ENCODE results near the gene RIMBP3B. TPM values are rescaled to one million over a fixed set of nuclear protein-coding genes. Genes with fewer than 3 reads are reported as not detected.
"Not testable (repeated sequence)": the region's sequence is repeated elsewhere in the genome, so short reads cannot be mapped to it uniquely, and the experiment has no call there.

RIMBP3B gene, protein sequence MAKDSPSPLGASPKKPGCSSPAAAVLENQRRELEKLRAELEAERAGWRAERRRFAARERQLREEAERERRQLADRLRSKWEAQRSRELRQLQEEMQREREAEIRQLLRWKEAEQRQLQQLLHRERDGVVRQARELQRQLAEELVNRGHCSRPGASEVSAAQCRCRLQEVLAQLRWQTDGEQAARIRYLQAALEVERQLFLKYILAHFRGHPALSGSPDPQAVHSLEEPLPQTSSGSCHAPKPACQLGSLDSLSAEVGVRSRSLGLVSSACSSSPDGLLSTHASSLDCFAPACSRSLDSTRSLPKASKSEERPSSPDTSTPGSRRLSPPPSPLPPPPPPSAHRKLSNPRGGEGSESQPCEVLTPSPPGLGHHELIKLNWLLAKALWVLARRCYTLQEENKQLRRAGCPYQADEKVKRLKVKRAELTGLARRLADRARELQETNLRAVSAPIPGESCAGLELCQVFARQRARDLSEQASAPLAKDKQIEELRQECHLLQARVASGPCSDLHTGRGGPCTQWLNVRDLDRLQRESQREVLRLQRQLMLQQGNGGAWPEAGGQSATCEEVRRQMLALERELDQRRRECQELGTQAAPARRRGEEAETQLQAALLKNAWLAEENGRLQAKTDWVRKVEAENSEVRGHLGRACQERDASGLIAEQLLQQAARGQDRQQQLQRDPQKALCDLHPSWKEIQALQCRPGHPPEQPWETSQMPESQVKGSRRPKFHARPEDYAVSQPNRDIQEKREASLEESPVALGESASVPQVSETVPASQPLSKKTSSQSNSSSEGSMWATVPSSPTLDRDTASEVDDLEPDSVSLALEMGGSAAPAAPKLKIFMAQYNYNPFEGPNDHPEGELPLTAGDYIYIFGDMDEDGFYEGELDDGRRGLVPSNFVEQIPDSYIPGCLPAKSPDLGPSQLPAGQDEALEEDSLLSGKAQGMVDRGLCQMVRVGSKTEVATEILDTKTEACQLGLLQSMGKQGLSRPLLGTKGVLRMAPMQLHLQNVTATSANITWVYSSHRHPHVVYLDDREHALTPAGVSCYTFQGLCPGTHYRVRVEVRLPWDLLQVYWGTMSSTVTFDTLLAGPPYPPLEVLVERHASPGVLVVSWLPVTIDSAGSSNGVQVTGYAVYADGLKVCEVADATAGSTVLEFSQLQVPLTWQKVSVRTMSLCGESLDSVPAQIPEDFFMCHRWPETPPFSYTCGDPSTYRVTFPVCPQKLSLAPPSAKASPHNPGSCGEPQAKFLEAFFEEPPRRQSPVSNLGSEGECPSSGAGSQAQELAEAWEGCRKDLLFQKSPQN (N-terminal part only)
- total RNA-seq (2014; rRNA removed; shearing (Covaris generic)), result 0.12 and 0.63 TPM in 2 replicates

DNA sequence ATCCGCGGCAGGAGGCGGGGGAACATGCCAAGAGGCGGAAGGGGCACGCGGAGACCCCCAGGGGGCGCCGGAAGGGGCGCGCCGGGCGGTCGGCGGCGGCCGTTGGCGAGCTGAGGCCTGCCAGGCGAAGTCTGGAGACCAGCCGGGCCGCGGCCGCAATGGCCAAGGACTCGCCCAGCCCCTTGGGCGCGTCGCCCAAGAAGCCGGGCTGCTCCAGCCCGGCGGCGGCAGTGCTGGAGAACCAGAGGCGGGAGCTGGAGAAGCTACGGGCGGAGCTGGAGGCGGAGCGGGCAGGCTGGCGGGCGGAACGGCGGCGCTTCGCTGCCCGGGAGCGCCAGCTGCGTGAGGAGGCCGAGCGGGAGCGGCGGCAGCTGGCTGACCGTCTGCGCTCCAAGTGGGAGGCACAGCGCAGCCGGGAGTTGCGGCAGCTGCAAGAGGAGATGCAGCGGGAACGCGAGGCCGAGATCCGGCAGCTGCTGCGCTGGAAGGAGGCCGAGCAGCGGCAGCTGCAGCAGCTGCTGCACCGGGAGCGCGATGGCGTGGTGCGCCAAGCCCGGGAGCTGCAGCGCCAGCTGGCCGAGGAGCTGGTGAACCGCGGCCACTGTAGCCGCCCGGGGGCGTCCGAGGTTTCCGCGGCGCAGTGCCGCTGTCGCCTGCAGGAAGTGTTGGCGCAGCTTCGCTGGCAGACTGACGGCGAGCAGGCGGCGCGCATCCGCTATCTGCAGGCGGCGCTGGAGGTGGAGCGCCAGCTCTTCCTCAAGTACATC, at the start of gene RIMBP3B:
RIMBP3B (plus strand) TSS at position 51 of the 767 bp plus-strand sequence; CDS start at position 159, 108 bp downstream.
- DNase-seq (ENCODE audit: low read depth), result not testable (repeated sequence)

DNA sequence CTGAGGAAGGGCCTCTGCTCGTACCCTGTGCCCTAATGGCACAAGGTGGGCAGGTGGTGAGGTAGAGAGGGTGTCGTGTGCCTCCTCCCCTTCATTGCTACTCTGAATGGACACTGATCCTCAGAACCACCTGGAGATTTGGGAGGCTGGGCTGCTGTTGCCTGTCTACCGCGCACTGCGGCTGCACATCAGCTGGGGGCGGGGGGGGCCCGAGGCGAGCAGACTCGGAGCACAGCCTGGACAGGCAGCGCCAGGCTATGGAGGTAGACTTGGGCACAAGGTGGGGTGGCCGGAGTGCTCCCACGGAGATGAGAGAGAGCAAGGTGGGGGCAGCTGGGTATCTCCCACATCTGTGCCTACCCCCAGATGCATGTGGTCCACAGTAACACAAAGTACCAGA, 26.0 kb upstream of the RIMBP3B start:
- not testable (repeated sequence) for DNase-seq (ENCODE audit: low read depth)

DNA sequence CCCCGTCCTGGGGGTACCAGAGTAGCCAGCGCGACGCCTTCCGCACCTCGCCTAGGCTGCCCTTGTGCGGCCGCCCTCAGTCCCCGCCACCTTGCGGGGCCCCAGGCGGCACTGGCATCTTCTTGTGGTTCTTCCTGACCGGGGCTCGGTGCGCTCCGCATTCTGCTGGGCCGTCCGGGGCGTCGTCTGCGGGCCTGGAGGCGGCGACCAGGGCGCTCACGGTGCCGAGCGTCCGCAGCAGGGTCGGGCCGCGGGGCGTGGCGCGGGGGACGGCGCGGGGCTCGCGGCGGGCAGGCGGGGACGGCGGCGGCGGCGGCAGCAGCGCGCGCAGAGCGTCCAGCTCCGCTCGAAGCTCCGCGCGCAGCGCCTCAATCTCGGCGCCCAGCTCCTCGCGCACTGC, 23.0 kb upstream of the RIMBP3B start:
- DNase-seq (ENCODE audit: low read depth), result not testable (repeated sequence)

DNA sequence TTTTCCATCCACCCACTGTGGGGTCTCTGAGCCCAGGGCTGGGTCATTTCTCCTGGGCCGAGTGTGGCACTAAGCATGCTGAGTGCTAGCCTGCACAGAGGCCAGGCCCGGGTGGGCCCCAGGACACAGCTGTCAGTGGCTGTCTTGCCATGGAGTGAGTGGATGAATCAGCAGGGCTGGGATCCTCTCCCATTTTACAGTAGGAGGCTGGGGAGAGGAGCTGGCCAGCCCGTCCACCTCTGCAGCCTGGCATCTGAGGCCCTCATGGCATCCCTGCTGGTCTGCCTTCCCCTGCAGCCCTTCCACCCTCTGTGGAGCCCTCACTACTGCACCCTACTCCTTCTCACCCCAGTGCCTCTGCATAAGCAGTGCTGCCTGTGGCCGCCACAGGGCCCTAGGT, 21.1 kb upstream of the RIMBP3B start:
- DNase-seq (ENCODE audit: low read depth), result not testable (repeated sequence)

DNA sequence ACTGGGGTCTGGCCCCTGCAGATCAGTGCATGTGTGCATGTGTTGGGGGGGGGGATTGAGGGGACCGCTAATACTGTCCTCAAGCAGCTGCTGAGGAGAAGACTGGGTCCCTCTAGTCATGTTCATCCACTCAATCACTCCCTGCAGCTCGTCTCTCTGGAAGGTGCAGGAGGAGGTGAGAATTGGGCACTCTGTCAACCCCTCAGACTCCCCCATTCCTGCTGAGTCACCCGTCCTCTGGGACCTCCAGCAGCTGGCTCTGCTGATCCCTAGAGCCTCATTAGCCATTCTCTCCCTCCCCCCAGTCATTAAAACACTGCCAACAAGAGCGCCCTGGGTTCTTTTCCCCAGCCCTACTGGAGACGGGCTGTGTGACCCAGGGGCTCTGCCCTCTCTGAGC, 20.5 kb upstream of the RIMBP3B start:
- not testable (repeated sequence) for DNase-seq (ENCODE audit: low read depth)

DNA sequence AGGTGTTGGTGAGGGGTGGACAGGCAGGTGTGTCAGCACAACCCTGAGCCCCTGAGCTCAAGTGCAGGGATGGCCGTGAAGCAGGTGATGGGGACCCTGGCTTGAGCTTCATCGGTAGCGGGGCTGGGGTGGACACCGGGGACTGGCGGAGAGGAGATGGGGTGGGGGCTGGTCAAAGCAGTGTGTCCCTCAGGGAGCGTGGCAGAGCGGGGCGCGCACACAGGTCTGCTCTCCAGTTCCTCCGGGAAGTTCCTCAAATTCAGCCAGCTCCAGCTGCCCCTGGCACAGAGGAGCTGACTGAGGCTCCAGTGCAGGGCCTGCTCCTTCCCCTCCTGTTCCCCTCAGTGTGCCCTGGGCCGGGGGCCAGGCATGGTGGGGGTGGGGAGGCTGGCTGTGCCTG, 19.7 kb upstream of the RIMBP3B start:
- not testable (repeated sequence) for DNase-seq (ENCODE audit: low read depth)

DNA sequence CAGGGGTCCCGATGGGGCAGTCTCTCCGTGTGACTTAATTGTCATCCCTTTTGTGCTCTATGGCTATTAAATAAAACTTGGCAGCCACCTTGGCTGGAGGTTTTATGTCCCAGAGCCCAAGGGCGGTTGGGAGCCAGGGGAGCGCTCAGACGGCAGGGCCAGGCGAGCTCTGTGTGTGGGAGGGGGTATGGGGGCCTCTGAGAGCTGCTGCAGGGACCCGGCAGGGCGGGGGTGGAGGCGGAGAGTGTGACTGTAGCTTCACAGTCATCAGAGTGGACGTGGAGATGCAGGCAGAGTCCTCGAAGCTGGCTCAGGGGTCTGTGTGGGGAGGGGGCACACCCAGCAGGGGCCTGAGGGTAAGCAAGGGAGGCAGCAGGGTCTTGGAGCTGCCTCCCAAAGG, 19.2 kb upstream of the RIMBP3B start:
- DNase-seq (ENCODE audit: low read depth), result not testable (repeated sequence)

DNA sequence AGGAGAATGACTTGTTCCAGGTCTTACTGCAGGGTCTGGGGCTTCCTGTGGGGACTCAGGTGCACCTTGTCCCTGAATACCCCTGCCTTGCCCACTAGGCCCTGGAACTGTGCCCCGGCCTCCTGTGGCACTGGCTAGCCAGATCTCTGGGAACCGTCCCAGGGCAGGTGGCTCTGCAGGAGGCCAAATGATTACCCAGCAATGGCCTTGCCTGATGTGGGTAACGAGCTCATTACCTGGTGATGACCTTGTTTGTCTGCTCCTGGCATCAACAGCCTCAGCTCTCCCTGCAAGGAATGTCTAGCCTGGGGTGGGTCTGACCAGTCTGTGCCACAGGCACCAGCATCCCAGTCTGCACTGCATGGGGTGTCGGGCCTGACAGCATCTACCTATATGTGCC, 18.2 kb upstream of the RIMBP3B start:
- not testable (repeated sequence) for DNase-seq (ENCODE audit: low read depth)

DNA sequence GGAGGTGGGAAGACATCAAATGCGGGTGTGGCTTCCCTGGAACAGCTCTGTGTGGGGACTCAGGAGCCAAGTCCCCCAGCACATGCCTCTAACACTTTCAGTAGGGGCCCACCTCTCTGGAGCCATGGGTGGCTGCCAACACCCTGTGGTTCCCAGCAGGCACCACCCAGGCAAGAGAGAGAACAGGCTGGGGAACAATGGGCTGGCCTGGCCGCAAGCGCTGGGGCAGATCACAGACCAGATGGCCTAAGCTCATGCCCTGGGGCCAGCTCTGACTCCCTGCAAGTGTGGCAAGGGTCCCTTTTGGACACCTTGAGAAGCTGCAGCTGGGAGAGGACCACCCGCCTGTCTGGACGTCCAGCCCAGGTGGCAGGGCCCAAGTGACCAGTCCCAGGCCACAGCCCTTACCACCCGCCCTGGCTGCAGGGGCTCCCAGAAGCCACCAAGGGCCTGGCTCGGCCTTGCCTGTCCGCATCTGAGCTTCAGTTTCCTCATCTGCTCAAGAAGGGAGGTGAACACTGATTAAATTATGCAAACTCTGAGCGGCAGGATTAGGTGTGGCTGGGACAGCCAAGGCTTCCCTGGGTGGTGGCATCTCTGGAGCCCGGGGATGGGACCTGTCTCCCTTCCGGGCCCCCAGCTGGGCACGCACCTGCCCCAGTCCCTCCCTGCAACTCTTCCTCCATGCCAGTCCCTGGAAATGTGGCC, 14.8 kb upstream of the RIMBP3B start:
- DNase-seq (ENCODE audit: low read depth), result not testable (repeated sequence)

DNA sequence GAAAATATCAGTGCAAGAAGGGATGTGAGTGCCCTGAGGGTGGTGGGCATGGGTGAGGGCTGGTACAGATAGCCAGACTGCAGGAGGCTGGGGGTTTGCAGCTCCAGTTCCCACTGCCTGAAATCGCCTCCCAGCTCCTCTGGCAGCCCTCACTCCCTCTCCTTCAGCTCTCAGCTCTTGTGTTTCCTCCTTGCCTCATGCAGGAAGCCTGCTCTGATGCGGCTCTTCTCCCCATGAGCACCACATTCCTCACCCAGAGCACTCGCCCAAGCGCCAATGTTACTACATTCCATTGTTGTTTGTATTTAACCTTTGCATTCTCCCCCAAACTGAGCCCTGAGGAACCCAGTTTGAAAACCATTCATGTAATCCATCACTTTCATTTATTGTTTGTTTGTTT, 7.7 kb upstream of the RIMBP3B start:
- not testable (repeated sequence) for DNase-seq (ENCODE audit: low read depth)

DNA sequence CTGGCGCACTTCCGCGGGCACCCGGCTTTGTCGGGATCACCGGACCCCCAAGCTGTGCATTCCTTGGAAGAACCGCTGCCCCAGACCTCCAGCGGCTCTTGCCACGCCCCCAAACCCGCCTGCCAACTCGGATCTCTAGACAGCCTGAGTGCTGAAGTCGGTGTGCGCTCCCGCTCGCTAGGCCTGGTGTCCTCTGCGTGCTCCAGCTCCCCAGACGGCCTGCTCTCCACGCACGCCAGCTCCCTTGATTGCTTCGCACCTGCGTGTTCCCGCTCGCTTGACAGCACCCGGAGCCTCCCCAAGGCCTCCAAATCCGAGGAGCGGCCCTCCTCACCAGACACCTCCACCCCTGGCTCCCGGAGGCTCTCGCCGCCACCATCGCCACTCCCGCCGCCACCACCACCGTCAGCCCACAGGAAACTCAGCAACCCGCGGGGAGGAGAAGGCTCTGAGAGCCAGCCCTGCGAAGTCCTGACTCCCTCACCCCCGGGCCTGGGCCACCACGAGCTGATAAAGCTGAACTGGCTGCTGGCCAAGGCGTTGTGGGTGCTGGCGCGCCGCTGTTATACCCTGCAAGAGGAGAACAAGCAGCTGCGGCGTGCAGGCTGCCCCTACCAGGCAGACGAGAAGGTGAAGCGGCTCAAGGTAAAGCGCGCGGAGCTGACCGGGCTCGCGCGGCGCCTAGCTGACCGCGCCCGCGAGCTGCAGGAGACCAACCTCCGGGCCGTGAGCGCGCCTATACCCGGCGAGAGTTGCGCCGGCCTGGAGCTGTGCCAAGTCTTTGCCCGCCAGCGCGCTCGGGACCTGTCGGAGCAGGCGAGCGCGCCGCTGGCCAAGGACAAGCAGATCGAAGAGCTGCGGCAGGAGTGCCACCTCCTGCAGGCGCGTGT, 1.2 kb downstream of the RIMBP3B start:
- not testable (repeated sequence) for DNase-seq (ENCODE audit: low read depth)

DNA sequence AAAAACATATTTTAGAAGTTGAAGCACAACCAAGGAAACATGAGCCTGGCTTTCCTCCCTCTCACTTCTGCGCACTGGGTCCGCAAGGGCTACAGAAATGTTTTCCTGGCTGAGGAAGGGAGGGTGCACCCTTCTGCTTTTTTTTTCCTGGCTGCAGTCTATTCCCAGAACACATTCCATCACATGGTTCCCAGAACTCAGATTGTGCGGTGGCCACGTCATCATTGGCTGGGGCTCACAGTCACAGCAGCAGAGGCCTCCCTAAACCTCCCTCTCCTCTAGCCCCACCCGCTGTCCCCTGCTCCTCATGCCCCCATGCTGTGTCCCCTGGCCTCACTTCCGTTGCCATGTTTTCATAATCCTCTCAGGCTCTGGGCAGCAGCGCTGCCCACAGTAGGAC, 5.9 kb downstream of the RIMBP3B start:
- DNase-seq (ENCODE audit: low read depth), result not testable (repeated sequence)

DNA sequence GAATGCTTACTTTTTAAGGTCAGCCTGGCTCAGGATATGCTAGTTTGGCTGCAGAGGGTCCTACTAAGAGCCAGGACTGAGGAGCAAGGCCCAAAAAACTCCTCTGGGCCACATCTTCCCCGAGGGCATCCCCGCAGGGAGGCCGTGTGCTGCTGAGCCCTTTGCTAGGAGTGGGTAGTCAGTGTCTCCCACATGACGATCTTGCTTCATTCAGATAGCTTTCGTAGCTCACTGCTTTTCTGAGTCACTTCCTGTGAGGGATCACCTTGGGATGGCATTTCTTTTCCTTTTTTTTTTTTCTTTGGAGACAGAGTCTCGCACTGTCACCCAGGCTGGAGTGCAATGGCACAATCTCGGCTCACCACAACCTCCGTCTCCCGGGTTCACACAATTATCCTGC, 6.5 kb downstream of the RIMBP3B start:
- DNase-seq (ENCODE audit: low read depth), result not testable (repeated sequence)

DNA sequence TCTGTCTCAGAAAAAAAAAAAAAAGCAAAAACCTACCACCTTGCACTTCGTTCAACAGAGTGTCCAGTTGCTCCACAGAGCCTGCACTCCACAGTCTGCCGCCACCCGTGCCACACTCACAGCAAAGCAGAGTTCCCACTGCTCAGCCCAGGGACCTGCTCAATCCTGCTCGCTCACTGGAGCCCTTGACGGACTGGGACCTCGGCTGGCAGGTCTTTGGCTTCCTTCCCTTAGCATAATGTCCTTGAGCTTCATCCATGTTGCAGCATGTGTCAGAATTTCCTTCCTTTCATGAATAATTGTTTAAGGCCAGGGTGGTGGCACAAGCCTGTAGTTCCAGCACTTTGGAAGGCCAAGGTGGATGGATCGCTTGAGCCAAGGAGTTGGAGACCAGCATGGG, 11.1 kb downstream of the RIMBP3B start:
- DNase-seq (ENCODE audit: low read depth), result not testable (repeated sequence)

DNA sequence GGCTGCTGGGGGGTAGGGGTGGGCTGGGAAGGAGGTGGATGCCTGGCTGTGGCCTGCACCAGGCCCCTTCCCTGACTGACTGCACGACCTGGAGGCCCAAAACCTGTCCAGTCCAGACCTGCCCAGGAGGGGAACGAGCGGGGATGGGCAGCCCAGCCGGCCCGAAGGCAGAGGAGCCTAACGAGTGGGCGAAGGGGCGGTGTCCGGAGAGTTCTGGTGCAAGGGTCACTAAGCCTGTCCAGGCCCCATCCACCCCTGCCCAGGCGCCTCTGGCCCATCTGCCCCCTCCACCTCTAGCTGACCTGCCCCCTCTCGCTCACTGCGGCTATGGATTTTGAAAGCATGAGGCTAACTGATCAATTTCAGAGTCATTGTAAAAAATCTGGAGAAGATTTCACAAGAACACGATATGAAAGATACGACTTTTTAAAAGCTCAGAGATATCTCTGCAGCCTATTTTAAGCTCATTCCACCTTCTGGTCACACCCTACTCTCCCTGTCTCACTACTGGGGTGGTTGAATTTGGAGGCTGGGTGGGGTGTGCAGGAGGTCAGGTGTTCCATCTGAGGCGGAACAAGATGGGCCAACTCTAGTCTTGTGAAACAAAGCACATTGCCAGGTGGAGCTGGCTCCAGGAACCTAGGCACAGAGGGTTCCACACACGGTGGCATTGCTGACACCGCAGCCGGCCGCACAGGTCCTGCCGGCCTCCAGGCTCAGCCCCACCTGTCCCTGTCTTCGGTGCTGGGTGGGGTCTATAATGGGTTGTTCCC, 17.8 kb downstream of the RIMBP3B start:
- not testable (repeated sequence) for DNase-seq (ENCODE audit: low read depth)

DNA sequence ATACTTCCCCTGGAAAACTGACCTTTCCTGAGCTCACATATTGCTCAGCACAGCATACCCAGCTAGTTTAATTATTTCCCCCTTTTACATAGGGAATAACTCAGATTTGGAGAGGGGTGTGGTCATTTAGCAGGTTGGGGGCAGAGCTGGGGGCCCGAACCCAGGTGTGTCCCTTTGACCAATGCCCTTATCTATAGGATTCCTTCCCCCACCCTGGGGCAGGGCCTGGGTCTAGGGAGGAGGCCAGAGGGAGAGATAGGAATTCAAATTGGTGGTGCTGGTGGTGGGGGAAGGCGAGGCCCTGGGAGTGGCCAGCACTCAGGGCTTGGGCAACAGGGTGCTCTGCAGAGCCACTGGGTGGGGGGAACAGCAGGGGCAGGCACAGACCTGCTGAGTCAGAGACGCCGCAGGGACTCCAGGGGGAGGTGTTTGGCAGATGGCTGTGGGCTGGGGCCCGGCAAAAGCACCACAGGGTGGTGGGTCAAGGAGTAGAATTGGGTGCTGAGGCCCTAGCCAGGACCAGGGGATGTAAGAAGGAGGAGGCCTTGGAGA, 19.3 kb downstream of the RIMBP3B start:
- not testable (repeated sequence) for DNase-seq (ENCODE audit: low read depth)

DNA sequence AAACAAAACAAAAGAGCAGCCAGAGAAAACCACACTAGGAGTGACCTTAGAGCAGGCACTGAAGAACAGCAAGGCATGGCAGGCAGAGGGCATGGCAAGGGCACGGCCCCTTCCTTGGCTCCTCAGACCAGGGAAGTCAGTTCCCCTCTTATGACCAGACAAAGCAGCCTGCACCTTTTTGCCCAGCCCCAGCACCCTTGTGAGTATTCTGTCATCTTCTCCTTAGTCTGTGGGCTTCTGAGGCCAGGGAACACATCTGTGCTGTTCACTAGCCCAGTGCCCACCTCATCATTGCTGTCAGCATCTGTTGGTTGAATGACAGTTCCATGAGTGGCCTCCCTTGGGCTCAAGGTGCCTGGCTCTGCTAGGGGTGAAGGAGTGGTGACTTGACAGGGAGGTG, 23.6 kb downstream of the RIMBP3B start:
- DNase-seq (ENCODE audit: low read depth), result not testable (repeated sequence)

DNA sequence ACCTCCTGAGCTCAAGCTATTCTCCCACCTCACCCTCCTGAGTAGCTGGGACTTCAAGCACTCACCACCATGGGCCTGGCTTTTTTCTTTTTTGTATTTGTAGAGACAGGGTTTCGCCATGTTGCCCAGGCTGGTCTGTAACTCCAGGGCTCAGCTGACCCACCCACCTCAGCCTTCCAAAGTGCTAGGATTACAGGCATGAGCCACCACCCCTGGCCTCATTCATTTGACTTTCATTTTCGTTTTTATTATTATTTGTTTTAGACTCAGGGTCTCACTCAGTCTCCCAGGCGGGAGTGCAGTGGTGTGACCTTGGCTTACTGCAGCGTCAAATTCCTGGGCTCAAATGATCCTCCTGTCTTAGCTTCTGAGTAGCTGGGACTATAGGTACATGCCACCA, 24.2 kb downstream of the RIMBP3B start:
- not testable (repeated sequence) for DNase-seq (ENCODE audit: low read depth)
